Ascending aorta (tissue), 2 donors: ENCODE results near the gene TTLL13. TPM values are rescaled to one million over a fixed set of nuclear protein-coding genes. Genes with fewer than 3 reads are reported as not detected.

Experiments
- DNase-seq, 2 donors: peaks; one replicate each; pipeline ENCODE4 v3.0.0-alpha.2; 2019; ENCODE audit warnings: low spot score in 2 of 2
- H3K27ac ChIP-seq, 2 donors: fragments of 200-600 bp; sonication (generic); one replicate each; pipeline ENCODE4 v1.5.1; 2016 to 2017; ENCODE audit warnings: mild to moderate bottlenecking in 1 of 2
- H3K27me3 ChIP-seq: fragments of 200-600 bp; sonication (generic); one replicate; pipeline ENCODE4 v1.5.1; 2017
- H3K36me3 ChIP-seq, 2 donors: fragments of 200-600 bp; sonication (generic); one replicate each; pipeline ENCODE4 v1.5.1; 2016
- H3K4me1 ChIP-seq, 2 donors: fragments of 200-600 bp; sonication (generic); one replicate each; pipeline ENCODE4 v1.5.1; 2016 to 2017; ENCODE audit warnings: mild to moderate bottlenecking in 1 of 2
- H3K4me3 ChIP-seq, 2 donors: fragments of 200-600 bp; sonication (generic); one replicate each; pipeline ENCODE4 v1.5.1; 2016 to 2017; ENCODE audit warnings: mild to moderate bottlenecking in 1 of 2
- H3K9me3 ChIP-seq, 2 donors: fragments of 200-600 bp; sonication (generic); one replicate each; pipeline ENCODE4 v1.5.1; 2016
- intact Hi-C: fragments of 100-400 bp; cut with DNase I; formaldehyde crosslinking; loops from one replicate; pipeline ENCODE4 v1.15.1; 2023
- total RNA-seq: library from RNA; depleted of rRNA; stranded (reverse); fragments of >200 nt; gene quantifications from one replicate; pipeline ENCODE4 v1.1.0, GENCODE V29; 2016
- TF ChIP-seq, protein P1 (sequence below), 3 experiments: fragments of 200-600 bp in 2 of 3; fragments of 450-650 bp in 1 of 3; sonication (generic) in 2 of 3; IDR thresholded peaks; one replicate each; pipeline ENCODE4 v1.5.1; 2016 to 2019; ENCODE audit warnings: antibody characterized with exemption in 3 of 3, mild to moderate bottlenecking in 1 of 3, moderate library complexity in 1 of 3

Gene TTLL13
- total RNA-seq, 1 donor from 2014 or later, result not detected

GRCh38 chr15:90234096-90234988 lies 15.0 kb upstream of the TTLL13 start, which contains the start of gene GDPGP1:
Gene GDPGP1, plus strand, starts transcription at chr15:90234209. Its CDS starts 6,700 bp downstream, at chr15:90240909.
- Histone ChIP-seq H3K4me3 (peak within 1 kb of the TSS; percentile 91 to 92), H3K27me3 (no peaks in the 10 kb centered on the region), H3K27ac (peak within 1 kb of the TSS; percentile 95 to 96), H3K4me1 (peaks cover 0 to 22% of the 10 kb centered on the region in 2 donors), H3K9me3 (no peaks in the 10 kb centered on the region), H3K36me3 (peaks cover 15 to 44% of the 10 kb centered on the region in 2 donors)
- TF ChIP-seq, protein P1, sequence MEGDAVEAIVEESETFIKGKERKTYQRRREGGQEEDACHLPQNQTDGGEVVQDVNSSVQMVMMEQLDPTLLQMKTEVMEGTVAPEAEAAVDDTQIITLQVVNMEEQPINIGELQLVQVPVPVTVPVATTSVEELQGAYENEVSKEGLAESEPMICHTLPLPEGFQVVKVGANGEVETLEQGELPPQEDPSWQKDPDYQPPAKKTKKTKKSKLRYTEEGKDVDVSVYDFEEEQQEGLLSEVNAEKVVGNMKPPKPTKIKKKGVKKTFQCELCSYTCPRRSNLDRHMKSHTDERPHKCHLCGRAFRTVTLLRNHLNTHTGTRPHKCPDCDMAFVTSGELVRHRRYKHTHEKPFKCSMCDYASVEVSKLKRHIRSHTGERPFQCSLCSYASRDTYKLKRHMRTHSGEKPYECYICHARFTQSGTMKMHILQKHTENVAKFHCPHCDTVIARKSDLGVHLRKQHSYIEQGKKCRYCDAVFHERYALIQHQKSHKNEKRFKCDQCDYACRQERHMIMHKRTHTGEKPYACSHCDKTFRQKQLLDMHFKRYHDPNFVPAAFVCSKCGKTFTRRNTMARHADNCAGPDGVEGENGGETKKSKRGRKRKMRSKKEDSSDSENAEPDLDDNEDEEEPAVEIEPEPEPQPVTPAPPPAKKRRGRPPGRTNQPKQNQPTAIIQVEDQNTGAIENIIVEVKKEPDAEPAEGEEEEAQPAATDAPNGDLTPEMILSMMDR (IDR thresholded peaks at IDR 0.05), result no peak
- intact Hi-C loops, result loop anchor here (1.0 to 10.0 kb wide), 5 partner anchors 15 to 570 kb away; partner anchors contain the start of genes NGRN, TTLL13 and ZNF710
- no peak for DNase-seq

DNA sequence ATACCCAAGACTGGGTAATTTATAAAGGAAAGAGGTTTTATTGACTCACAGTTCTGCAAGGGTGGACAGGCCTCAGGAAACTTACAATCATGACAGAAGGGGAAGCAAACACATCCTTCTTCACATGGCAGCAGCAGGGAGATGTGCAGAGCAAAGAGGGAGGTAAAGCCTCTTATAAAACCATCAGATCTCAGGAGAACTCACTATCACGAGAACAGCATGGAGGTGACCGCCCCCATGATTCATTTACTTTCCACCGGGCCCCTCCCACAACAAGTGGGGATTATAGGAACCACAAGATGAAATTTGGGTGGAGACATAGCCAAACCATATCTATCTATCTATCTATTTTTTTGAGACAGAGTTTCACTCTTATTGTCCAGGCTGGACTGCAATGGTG lies 10.0 kb upstream of the TTLL13 start:
- DNase-seq, result no peak
- H3K4me3 ChIP-seq, result no peak overlapping the region
- TF ChIP-seq, protein P1 (IDR thresholded peaks at IDR 0.05), result no peak
- peaks cover 9 to 43% of the 10 kb centered on the region in 2 donors for H3K36me3 ChIP-seq
- H3K27ac ChIP-seq, result no peak overlapping the region
- H3K4me1 ChIP-seq, result no peaks in the 10 kb centered on the region
- no peaks in the 10 kb centered on the region for H3K27me3 ChIP-seq
- intact Hi-C loops, result loop anchor here (10.0 kb wide), 2 partner anchors 235 to 575 kb away; partner anchors contain the start of gene ZNF710
- no peaks in the 10 kb centered on the region for H3K9me3 ChIP-seq

GRCh38 chr15:90240856-90241255 lies 8.5 kb upstream of the TTLL13 start:
- Histone ChIP-seq H3K9me3 (no peaks in the 10 kb centered on the region), H3K27me3 (no peaks in the 10 kb centered on the region), H3K4me1 (no peaks in the 10 kb centered on the region), H3K4me3 (no peak overlapping the region), H3K36me3 (peaks cover 9 to 43% of the 10 kb centered on the region in 2 donors), H3K27ac (no peak overlapping the region)
- TF ChIP-seq, protein P1 (IDR thresholded peaks at IDR 0.05), result no peak
- intact Hi-C loops, result no loop called here
- DNase-seq, result no peak

DNA sequence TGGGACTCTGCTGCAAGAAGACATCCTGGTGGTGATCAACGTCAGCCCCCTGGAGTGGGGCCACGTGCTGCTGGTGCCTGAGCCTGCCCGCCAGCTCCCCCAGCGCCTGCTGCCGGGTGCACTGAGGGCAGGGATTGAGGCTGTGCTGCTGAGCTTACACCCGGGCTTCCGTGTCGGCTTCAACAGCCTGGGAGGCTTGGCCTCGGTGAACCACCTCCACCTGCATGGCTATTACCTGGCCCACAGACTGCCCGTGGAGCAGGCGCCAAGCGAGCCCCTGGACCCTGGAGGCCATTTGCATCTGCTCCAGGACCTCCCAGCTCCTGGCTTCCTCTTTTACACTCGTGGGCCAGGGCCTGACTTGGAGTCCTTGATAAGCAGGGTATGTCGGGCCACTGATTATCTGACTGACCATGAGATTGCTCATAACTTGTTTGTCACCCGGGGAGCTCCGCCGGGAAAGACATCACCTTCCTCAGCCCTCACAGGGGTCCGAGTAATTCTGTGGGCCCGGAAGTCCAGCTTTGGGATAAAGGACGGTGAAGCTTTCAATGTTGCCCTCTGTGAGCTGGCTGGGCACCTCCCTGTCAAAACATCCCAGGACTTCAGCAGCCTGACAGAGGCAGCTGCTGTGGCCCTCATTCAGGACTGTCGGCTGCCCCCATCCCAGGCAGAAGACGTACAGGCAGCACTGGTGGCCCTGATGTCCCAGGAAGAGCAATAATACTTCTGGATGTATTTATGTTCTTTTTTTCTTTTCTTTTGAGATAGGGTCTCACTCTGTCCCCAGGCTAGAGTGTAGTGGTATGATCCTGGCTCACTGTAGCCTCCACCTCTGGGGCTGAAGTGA lies 7.8 kb upstream of the TTLL13 start:
- Histone ChIP-seq H3K4me1 (no peaks in the 10 kb centered on the region), H3K27me3 (no peaks in the 10 kb centered on the region), H3K36me3 (peaks cover 9 to 37% of the 10 kb centered on the region in 2 donors), H3K4me3 (no peak overlapping the region), H3K9me3 (no peaks in the 10 kb centered on the region), H3K27ac (no peak overlapping the region)
- intact Hi-C loops, result no loop called here
- TF ChIP-seq, protein P1 (IDR thresholded peaks at IDR 0.05), result no peak
- DNase-seq, result no peak

GRCh38 chr15:90243943-90244639 lies 5.3 kb upstream of the TTLL13 start:
- intact Hi-C loops, result no loop called here
- no peaks in the 10 kb centered on the region for H3K27me3 ChIP-seq
- no peak for DNase-seq
- peaks cover 5 to 19% of the 10 kb centered on the region in 2 donors for H3K36me3 ChIP-seq
- H3K27ac ChIP-seq, result no peak overlapping the region
- TF ChIP-seq, protein P1 (IDR thresholded peaks at IDR 0.05), result no peak
- H3K4me3 ChIP-seq, result no peak overlapping the region
- H3K9me3 ChIP-seq, result no peaks in the 10 kb centered on the region
- no peaks in the 10 kb centered on the region for H3K4me1 ChIP-seq
